GM12872 (cell line): ENCODE results near the gene MAX.

Experiments
- CTCF ChIP-seq: IDR thresholded peaks from 3 replicates; pipeline ENCODE4 v1.5.1; 2011; ENCODE audit warnings: low read depth, mild to moderate bottlenecking, low read length, moderate library complexity; ENCODE audit not compliant: insufficient read depth

The MAX gene

DNA sequence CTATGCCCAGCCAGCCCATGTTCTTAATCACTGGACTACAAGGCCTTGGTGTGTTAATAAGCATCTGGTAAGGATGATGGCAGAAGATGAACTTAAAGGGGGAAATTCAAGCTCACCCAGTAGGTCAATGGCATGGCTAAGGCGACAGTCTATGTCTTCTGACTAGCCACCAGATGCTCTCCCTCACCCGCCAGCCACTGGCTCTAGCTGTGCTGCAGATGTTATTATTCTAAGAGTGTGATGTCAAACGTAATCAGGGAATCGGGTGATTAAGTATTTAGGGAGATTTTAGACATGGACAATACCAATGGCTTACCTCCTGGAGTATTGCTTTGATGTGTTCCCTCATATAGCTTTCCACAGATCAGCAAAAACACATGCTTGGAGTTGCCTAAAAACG, 39.2 kb upstream of the MAX start:
- no peak for TF ChIP-seq CTCF

DNA sequence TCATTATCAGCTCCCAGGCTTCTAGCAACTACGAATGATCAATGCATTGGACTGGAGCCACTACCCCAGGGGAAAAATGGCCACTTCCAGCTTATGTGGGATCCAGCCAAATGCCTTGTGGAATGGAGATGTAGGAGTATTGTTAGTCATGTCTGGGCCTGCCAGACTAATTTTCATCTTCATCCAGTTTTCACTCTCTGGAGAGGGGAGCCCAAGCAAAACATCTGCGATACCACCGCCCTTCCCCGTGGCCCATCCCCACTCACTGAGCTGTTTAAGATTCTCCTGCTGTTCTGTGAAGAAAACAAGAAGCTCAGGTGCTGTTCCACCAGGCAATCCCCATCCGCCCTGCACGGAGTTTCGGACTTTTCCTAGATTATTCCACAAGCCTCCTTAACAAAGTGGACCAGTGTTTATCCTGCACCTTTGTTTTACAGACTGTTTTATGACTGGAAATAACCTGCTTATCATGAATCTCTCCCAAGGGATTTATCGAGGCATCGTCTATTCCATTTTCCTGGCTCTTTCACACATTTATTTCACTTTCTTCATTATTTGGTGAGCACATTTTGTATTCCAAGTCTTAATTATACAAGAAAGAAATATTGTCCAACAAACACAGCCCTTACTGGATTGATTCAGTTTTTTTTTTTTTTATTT, 35.5 kb upstream of the MAX start:
- no peak for TF ChIP-seq CTCF

GRCh38 chr14:65134651-65135579, 32.6 kb upstream of the MAX start:
- no peak for TF ChIP-seq CTCF

DNA sequence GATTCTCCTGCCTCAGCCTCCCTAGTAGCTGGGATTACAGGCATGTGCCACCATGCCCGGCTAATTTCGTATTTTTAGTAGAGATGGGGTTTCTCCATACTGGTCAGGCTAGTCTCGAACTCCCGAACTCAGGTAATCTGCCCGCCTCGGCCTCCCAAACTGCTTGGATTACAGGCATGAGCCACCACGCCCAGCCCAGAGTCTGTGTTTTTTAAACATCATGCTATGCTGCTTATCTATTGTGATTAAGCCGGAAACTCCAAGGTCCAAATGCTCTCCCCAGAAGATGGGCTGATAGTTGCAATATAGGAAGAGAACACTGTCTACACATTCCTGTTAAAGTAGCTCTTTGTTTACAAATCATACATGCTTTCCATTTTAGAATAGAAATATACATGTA, 30.5 kb upstream of the MAX start:
- no peak for TF ChIP-seq CTCF

GRCh38 chr14:65131301-65131701, 29.0 kb upstream of the MAX start:
- TF ChIP-seq CTCF: no peak

DNA sequence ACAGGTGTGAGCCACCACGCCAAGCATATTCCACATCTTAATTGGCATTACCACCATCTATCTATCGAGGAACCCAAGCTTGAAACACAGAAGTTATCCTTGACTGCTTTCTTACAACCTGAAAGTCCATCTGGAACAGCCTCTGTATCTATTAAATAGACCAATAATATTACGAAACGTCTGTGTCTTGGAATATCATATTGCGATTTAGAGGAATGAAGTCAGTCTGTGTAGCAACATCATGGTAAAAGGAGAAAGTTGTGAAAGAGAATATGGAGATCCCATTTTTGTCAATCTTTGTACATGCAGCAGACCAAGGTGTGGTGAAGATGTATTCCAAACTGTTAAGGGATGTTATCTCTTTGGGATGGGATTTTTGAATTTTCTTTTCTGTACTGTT, 25.8 kb upstream of the MAX start:
- no peak for TF ChIP-seq CTCF

DNA sequence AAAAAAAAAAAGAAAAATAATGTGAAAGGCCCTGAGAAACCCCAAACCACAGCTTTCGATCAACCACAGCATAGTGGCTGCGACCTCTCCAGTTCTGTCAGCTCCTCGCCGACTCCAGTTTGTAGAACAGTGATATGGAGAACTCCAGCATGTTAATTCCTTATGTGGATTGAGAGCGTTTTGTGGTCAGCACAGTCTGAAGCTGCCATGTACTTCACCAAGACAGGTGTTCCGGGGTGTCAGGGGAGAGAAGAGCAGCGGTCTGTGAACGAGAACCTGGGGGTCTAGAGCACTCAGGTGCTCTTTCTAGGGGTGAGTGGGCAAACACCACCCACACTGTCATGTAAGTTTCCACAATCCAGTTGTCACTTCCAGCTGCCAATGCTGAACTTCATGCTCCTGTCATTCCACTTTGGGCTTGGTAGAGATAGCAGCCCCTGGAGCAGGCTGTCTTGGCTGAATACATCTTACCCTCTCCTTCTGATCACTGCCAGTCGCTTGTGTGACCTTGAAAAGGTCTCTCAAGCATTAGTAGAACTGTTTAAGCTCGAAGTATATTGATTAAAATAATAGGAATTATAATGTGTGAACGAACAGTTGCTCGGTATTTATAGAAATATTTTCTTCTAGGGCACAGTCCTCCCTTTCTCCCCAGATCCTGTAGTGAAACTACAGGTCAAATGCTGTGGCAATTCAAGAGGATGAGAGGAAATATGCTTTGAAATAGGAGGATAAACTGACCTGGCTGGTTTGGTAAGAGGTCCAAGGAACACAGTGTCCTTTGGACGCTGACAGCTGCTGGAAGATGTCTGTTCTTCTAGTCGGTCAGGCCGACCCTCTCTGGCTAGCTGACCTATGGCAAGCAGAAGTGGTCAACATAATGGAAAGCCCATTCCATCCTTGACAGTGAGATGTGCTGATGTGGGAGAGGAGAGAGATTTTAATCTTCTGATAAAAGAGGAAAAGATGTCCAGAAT, 15.7 kb upstream of the MAX start:
- no peak for TF ChIP-seq CTCF
